Measurements from ENCODE around the gene RAPGEF5.

GRCh38 chr7:22238354-22239311 lies 118.3 kb downstream of the RAPGEF5 start:
- TF ChIP-seq, protein P1, sequence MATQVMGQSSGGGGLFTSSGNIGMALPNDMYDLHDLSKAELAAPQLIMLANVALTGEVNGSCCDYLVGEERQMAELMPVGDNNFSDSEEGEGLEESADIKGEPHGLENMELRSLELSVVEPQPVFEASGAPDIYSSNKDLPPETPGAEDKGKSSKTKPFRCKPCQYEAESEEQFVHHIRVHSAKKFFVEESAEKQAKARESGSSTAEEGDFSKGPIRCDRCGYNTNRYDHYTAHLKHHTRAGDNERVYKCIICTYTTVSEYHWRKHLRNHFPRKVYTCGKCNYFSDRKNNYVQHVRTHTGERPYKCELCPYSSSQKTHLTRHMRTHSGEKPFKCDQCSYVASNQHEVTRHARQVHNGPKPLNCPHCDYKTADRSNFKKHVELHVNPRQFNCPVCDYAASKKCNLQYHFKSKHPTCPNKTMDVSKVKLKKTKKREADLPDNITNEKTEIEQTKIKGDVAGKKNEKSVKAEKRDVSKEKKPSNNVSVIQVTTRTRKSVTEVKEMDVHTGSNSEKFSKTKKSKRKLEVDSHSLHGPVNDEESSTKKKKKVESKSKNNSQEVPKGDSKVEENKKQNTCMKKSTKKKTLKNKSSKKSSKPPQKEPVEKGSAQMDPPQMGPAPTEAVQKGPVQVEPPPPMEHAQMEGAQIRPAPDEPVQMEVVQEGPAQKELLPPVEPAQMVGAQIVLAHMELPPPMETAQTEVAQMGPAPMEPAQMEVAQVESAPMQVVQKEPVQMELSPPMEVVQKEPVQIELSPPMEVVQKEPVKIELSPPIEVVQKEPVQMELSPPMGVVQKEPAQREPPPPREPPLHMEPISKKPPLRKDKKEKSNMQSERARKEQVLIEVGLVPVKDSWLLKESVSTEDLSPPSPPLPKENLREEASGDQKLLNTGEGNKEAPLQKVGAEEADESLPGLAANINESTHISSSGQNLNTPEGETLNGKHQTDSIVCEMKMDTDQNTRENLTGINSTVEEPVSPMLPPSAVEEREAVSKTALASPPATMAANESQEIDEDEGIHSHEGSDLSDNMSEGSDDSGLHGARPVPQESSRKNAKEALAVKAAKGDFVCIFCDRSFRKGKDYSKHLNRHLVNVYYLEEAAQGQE (IDR thresholded peaks at IDR 0.05; ENCODE audit: insufficient replicate concordance, low read depth), result no peak
- TF ChIP-seq, protein P2, sequence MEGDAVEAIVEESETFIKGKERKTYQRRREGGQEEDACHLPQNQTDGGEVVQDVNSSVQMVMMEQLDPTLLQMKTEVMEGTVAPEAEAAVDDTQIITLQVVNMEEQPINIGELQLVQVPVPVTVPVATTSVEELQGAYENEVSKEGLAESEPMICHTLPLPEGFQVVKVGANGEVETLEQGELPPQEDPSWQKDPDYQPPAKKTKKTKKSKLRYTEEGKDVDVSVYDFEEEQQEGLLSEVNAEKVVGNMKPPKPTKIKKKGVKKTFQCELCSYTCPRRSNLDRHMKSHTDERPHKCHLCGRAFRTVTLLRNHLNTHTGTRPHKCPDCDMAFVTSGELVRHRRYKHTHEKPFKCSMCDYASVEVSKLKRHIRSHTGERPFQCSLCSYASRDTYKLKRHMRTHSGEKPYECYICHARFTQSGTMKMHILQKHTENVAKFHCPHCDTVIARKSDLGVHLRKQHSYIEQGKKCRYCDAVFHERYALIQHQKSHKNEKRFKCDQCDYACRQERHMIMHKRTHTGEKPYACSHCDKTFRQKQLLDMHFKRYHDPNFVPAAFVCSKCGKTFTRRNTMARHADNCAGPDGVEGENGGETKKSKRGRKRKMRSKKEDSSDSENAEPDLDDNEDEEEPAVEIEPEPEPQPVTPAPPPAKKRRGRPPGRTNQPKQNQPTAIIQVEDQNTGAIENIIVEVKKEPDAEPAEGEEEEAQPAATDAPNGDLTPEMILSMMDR (IDR thresholded peaks at IDR 0.05; ENCODE audit: insufficient read depth, low read length), result no peak
- no peak for TF ChIP-seq POLR2AphosphoS5 (IDR thresholded peaks at IDR 0.05; ENCODE audit: low read depth)

Measured in HL-60 (cell line).